ENCODE data around the gene KSR2.

Gene KSR2

DNA sequence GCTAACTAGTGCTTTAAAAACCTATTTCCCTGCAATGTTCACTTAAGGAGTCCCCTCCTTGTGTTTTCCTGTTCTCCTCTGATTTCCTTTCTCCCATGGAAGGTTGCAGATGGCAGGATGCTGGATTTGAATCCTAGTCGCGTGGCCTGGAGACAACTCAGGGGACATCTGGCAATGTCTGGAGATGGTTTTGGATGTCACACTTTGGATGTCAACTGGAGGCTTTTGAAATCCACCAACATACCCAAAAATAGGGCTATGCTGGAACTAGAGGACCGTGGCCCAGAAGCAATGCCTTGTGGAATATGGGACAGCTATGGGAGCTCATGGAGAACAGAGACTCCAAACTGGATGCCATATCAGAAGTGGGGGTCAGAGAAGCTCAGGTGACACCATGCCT lies 511.6 kb downstream of the KSR2 start:
- DNase-seq (ENCODE audit: low spot score in 2 of 2) (no peak), ATAC-seq (ENCODE audit: low read depth) (no peak)
- Mint-ChIP-seq H3K27me3 (peaks cover 3% of the 10 kb centered on the region), H3K9me3 (peaks cover 5% of the 10 kb centered on the region), H3K27ac (no peak overlapping the region), H3K4me1 (no peaks in the 10 kb centered on the region), H3K36me3 (no peaks in the 10 kb centered on the region), H3K4me3 (no peak overlapping the region)

DNA sequence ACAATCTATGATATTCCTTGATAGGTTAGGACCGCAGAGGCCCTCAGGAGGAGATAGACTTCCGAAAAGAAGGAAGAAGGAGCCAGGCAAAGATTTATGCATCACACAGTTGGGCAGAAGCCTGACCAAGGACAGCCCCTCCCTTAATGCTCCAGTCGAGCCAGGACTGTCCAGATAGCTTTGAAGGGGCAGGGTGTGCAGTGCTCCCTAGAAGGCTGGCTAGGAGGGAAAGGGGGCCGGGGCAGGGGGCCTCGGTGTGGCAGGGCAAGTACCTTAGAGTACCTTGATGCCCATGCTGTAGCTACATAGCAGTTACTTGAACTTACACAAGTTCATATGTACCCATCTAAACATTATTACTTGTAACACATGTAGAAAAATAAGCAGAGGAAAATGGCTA lies 512.7 kb downstream of the KSR2 start:
- Mint-ChIP-seq H3K27me3 (peaks cover 3% of the 10 kb centered on the region), H3K4me1 (no peaks in the 10 kb centered on the region), H3K27ac (no peak overlapping the region), H3K36me3 (no peaks in the 10 kb centered on the region), H3K4me3 (no peak overlapping the region), H3K9me3 (peaks cover 5% of the 10 kb centered on the region)
- no peak for ATAC-seq (ENCODE audit: low read depth)
- no peak for DNase-seq (ENCODE audit: low spot score in 2 of 2)

DNA sequence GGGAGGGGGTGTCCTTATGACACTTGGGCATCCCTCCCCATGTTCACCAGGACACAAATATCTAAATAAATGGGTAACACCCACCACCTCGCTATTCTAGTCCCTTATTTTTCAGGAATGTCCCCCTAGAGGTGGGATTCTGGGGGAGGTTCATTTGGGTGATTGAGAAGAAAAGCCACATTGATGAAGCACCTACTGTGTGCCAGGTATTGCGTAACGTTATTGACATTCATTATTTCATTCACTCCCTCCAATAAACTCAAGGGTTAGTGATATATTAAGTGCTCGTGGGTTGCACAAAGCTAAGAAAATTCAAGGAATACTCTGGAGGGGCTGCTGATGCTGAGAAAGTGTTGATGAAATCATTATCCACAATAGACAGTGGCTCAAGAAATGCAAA lies 514.8 kb downstream of the KSR2 start:
- no peak overlapping the region for H3K27ac Mint-ChIP-seq
- peaks cover 5% of the 10 kb centered on the region for H3K9me3 Mint-ChIP-seq
- no peak overlapping the region for H3K4me3 Mint-ChIP-seq
- no peaks in the 10 kb centered on the region for H3K4me1 Mint-ChIP-seq
- H3K36me3 Mint-ChIP-seq = no peaks in the 10 kb centered on the region
- DNase-seq (ENCODE audit: low spot score in 2 of 2) (no peak), ATAC-seq (ENCODE audit: low read depth) (no peak)
- peaks cover 4% of the 10 kb centered on the region for H3K27me3 Mint-ChIP-seq

DNA sequence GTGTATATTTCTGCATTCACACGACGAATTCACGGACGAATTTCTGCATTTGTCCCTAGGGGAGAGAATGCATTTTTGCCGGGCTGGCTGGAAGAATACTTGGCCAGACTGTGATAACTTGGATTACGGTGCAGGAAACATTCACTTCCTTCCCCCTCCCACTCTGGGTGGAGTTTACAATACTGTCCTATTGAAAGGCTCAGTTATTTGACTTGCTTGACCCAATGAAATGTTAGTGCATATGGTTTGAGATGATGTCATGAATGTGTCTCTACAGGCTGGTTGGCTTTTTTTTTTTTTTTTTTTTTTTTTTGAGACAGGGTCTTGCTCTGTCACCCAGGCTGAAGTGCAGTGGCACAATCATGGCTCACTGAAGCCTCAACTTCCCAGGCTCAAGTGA lies 516.7 kb downstream of the KSR2 start:
- no peak for ATAC-seq (ENCODE audit: low read depth)
- peaks cover 5% of the 10 kb centered on the region for H3K9me3 Mint-ChIP-seq

DNA sequence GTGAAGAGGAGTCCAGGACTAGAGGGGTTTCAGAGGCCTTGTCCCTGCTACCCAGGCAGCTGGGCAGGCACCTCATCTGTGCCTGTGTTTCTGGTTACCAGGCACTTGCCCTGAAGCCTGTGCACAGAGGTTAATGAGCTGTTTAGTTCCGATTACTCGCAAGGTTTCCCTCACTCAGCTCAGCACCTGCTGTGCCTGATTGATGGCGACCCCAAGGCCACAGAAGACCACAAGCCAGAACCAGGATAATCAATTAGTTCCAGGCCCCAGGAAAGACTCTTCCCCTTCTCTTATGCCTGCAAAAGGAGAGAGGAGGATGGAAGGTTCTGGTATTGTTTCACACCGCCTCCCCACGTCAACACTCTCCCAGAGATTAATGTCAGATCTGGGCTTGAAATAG lies 518.6 kb downstream of the KSR2 start:
- Mint-ChIP-seq H3K9me3 (peaks cover 5% of the 10 kb centered on the region), H3K4me1 (no peaks in the 10 kb centered on the region), H3K36me3 (no peaks in the 10 kb centered on the region), H3K27ac (no peak overlapping the region), H3K4me3 (no peak overlapping the region), H3K27me3 (peaks cover 3% of the 10 kb centered on the region)
- ATAC-seq (ENCODE audit: low read depth) (no peak), DNase-seq (ENCODE audit: low spot score in 2 of 2) (no peak)

More for the DNA sequence above, 516.7 kb downstream of the KSR2 start:
- Mint-ChIP-seq H3K36me3 (no peaks in the 10 kb centered on the region), H3K27ac (no peak overlapping the region), H3K27me3 (peaks cover 4% of the 10 kb centered on the region), H3K4me1 (no peaks in the 10 kb centered on the region), H3K4me3 (no peak overlapping the region)
- DNase-seq (ENCODE audit: low spot score in 2 of 2) = no peak

DNA sequence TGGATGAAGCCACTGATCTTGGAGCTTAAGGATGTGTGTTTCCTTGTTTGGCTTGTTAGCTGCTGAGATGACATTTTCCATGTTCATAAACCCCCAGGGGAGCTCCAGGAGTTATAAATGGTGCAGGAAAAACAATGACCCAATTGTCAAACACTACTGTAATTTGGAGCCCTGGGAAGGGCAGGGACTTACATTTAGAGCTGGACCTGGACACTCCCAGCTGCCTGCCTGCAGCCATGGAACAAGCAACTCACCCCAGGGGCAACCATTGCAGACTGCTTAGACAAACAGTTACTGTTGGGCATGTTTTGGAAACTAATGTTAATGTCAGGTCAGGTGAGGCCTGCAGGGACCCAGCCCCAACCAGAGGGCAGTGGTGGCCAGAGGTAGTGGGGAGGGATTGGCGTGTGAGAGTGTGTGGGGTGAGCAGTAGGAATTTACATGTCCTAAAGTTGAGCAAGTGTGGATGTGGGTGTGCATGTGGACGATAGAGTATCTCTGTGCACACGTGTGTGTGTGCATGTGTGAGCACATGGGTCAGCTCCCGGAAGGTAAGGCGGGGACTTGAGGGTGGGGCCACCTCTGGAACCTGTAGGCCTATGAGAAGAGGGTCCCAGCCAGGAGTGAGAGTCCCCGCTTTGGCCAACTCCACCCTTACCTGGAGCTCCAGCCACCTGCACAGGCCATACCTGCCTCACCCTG lies 521.0 kb downstream of the KSR2 start:
- no peaks in the 10 kb centered on the region for H3K36me3 Mint-ChIP-seq
- H3K9me3 Mint-ChIP-seq = no peaks in the 10 kb centered on the region
- ATAC-seq (ENCODE audit: low read depth) = no peak
- no peak for DNase-seq (ENCODE audit: low spot score in 2 of 2)
- peaks cover 1% of the 10 kb centered on the region for H3K27me3 Mint-ChIP-seq
- no peaks in the 10 kb centered on the region for H3K4me1 Mint-ChIP-seq
- no peak overlapping the region for H3K4me3 Mint-ChIP-seq
- no peak overlapping the region for H3K27ac Mint-ChIP-seq

DNA sequence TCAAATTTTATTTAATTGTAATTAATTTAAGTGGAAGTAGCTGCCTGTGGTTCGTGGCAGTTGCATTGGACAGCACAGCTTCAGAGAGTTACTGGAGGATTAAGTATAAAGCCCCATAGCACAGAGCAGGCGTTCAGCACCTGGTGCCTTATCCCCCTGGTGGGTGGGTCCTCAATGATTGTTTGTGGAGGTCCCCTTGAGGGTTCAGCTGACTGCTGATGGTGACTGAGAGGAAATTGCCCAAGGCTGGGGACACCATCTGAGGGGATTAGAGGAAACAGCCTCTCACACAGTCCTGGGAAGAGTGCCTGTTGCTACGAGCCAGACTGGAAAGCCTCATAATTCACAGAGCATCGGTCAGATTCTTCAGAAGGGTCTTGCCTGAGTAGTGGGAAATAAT lies 524.0 kb downstream of the KSR2 start:
- Mint-ChIP-seq H3K27ac (no peak overlapping the region), H3K4me3 (no peak overlapping the region), H3K4me1 (no peaks in the 10 kb centered on the region), H3K9me3 (no peaks in the 10 kb centered on the region), H3K36me3 (no peaks in the 10 kb centered on the region), H3K27me3 (no peaks in the 10 kb centered on the region)
- DNase-seq (ENCODE audit: low spot score in 2 of 2) = no peak
- no peak for ATAC-seq (ENCODE audit: low read depth)

DNA sequence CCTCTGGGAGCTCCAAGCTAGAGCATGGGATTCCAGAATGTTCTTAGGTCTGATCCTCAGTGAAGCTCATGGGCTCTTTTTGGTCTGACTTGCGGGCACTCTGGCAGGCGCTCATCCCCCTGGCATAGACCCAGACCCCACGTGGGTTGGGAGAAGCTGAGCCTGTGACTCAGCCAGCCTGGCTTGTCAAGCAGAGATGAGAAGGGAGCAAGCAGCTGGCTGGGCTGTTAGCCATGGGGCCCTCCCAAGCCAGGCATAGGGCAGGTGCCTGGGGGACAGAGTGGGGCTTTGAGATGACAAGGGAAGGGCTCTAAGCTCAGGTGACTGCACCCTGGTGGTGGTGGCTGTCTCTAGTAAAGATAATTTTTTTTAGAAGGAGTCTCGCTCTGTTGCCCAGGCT lies 527.0 kb downstream of the KSR2 start:
- Mint-ChIP-seq H3K4me3 (no peak overlapping the region), H3K27ac (no peak overlapping the region), H3K4me1 (no peaks in the 10 kb centered on the region), H3K27me3 (no peaks in the 10 kb centered on the region), H3K36me3 (no peaks in the 10 kb centered on the region), H3K9me3 (no peaks in the 10 kb centered on the region)
- ATAC-seq (ENCODE audit: low read depth) (no peak), DNase-seq (ENCODE audit: low spot score in 2 of 2) (no peak)

DNA sequence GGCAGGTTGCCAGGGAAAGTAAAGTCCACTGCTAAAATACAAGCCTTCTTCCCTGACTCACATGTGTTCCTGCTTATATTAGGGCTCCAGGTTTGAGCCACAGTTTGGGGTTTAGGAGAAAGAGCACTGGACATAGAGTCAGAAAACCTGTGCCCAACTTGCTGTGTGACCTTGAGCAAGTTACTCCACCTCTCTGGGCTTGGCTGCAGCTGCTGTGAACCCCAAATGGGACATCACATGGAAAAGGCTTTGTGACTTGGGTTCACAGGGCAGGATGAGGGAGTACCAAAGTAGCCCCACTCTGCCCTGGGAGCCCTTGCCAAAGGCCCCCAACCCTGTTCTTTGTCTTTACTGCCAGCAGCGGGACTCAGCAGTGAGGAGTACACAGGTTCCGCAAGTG lies 528.4 kb downstream of the KSR2 start:
- Mint-ChIP-seq H3K4me3 (no peak overlapping the region), H3K36me3 (no peaks in the 10 kb centered on the region), H3K9me3 (no peaks in the 10 kb centered on the region), H3K27me3 (no peaks in the 10 kb centered on the region), H3K27ac (no peak overlapping the region), H3K4me1 (no peaks in the 10 kb centered on the region)
- DNase-seq (ENCODE audit: low spot score in 2 of 2) = no peak
- ATAC-seq (ENCODE audit: low read depth) = no peak

DNA sequence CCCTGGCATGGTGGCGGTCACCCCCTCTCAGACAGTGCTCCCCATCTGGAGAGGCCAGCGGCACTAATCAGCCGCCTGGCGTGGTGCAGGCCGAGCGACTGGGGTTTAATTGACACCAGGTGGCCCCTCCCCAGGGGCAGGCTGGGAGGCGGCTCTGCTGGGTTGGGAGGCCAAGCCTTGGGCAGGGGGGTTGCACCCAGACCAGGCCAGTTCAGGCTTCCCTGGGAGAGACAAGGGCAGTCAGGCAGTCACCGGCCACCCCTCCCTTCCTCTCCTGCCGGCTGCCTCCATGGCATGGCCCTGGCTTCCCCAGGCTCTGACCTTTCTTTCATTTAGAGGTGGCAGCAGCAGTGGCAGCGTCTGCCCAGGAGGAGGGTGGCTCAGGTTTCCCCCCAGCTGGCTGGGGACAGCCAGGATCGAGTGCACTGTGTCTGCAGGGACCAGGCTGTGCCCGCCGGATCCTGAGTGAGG lies 529.2 kb downstream of the KSR2 start:
- no peak overlapping the region for H3K4me3 Mint-ChIP-seq
- H3K27ac Mint-ChIP-seq = no peak overlapping the region
- ATAC-seq (ENCODE audit: low read depth) = no peak
- no peaks in the 10 kb centered on the region for H3K36me3 Mint-ChIP-seq
- no peak for DNase-seq (ENCODE audit: low spot score in 2 of 2)
- H3K4me1 Mint-ChIP-seq = no peaks in the 10 kb centered on the region
- H3K9me3 Mint-ChIP-seq = no peaks in the 10 kb centered on the region
- H3K27me3 Mint-ChIP-seq = no peaks in the 10 kb centered on the region

DNA sequence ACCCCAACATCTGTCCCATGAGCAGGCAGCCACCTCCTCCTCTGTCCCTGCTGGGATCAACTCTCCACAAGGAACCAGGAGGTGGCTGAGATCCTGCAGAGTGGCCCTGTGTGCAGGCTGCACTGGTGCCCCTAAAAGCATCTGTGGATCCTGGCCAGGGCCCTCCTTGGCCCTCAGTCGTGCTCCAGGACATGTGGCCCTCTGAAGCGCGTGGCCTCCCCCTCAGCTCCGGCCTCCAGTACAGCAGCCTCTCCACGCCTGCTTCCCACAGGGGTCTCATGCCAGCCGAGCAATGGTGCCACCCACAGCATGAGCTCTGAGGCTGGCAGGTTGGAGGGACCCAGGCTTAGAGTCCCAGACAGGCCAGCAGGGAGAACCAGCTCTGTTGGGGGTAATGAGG lies 530.0 kb downstream of the KSR2 start:
- Mint-ChIP-seq H3K4me3 (no peak overlapping the region), H3K27ac (no peak overlapping the region), H3K4me1 (no peaks in the 10 kb centered on the region), H3K9me3 (no peaks in the 10 kb centered on the region), H3K36me3 (no peaks in the 10 kb centered on the region), H3K27me3 (no peaks in the 10 kb centered on the region)
- no peak for DNase-seq (ENCODE audit: low spot score in 2 of 2)
- ATAC-seq (ENCODE audit: low read depth) = no peak

DNA sequence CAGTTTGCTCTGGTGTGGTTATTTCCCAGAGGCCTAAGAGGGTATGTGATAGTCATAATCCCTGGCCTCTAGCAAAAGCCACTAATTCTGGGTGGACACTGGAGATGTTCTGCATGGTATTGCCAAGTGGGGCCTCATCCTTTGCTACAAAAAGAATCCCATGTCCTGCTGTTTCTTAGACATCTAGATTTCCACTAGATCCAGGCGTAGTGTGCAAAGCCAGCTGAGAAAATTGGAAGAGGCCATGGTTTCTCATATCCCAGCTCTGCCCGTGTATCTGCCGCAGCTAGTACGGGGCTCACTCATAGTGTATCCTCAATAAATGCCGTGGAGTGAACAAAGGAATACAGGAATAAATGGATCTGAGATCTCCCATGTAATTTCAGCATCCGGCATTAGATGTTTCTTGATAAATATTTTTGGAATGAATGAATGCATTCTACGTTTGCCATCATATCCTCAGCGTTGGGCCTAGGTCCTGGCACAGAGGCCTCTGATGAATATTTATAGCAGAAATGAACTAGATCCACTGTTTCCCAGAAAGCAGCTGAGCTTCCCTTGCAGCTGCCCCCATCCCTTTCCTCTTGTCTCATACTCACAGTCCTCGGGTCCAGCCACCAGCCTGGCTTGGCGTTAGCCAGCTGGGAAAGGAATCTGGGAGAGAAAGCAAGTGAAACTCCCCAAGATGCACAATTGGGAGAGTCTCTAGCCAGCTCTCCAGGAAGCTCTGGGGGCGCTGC lies 531.1 kb downstream of the KSR2 start:
- DNase-seq (ENCODE audit: low spot score in 2 of 2) = no peak
- no peaks in the 10 kb centered on the region for H3K27me3 Mint-ChIP-seq
- no peak overlapping the region for H3K4me3 Mint-ChIP-seq
- no peak for ATAC-seq (ENCODE audit: low read depth)
- no peaks in the 10 kb centered on the region for H3K36me3 Mint-ChIP-seq
- no peak overlapping the region for H3K27ac Mint-ChIP-seq
- H3K4me1 Mint-ChIP-seq = no peaks in the 10 kb centered on the region
- no peaks in the 10 kb centered on the region for H3K9me3 Mint-ChIP-seq

DNA sequence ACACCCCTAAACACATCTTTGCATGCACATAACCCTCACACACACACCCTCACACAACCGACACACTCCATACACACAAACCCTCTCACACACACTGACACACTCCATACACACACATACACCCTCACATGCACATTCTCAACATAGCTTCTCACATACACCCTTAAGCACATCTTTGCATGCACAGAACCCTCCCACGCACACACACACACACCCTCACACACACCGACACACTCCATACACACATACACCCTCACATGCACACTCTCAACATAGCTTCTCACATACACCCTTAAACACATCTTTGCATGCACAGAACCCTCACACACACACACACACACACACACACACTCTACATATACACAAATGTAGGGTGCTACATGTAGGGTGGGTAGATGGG lies 534.9 kb downstream of the KSR2 start:
- Mint-ChIP-seq H3K27me3 (no peaks in the 10 kb centered on the region), H3K4me3 (no peak overlapping the region), H3K27ac (no peak overlapping the region), H3K9me3 (no peaks in the 10 kb centered on the region), H3K4me1 (no peaks in the 10 kb centered on the region), H3K36me3 (no peaks in the 10 kb centered on the region)
- ATAC-seq (ENCODE audit: low read depth) = no peak
- DNase-seq (ENCODE audit: low spot score in 2 of 2) = no peak

DNA sequence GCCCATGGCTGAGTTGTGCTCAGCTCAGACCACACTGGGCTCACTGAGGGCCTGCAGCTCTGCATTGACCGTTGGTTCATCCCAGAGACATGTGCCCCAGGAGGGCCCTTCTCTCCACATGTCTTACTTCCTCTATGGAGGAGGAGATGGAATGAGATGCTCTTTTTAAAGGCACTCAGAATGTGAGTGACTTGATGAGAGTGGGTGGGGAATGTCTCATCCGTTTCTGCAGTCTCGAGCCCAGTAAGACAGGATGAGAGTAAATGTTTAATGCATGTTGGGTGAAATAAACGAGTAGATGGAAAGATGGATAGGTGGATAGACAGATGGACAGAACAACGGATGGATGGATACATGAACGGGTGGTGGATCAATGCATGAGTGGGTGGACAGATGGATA lies 538.5 kb downstream of the KSR2 start:
- no peaks in the 10 kb centered on the region for H3K4me1 Mint-ChIP-seq
- ATAC-seq (ENCODE audit: low read depth) (no peak), DNase-seq (ENCODE audit: low spot score in 2 of 2) (no peak)
- peaks cover 1% of the 10 kb centered on the region for H3K27me3 Mint-ChIP-seq
- no peak overlapping the region for H3K4me3 Mint-ChIP-seq
- no peaks in the 10 kb centered on the region for H3K36me3 Mint-ChIP-seq
- H3K9me3 Mint-ChIP-seq = peaks cover 4% of the 10 kb centered on the region
- H3K27ac Mint-ChIP-seq = no peak overlapping the region

DNA sequence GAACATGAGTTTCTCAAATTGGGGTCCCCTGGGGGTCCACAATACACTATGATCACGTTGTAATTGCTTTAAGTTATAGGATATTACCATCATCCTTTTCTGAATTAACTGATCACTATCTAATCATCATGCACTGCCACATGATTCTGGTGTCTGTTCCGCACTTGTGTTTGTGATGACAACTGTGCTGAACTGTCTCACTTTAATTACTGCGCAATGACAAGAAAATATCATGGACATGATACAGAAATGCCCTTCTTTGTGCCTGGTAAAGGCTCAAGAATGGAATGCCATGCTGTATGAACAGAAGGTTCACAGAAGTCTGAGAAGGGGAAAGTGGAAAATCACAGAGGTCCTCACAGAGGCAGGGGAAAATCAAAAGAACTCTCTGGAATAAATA lies 541.6 kb downstream of the KSR2 start:
- H3K4me3 Mint-ChIP-seq = no peak overlapping the region
- no peaks in the 10 kb centered on the region for H3K4me1 Mint-ChIP-seq
- no peaks in the 10 kb centered on the region for H3K36me3 Mint-ChIP-seq
- ATAC-seq (ENCODE audit: low read depth) (no peak), DNase-seq (ENCODE audit: low spot score in 2 of 2) (no peak)
- H3K27me3 Mint-ChIP-seq = peaks cover 4% of the 10 kb centered on the region
- H3K9me3 Mint-ChIP-seq = peaks cover 4% of the 10 kb centered on the region
- H3K27ac Mint-ChIP-seq = no peak overlapping the region

Measured in memory B cell (primary cell).